Neural progenitor cell (in vitro differentiated cells): ENCODE data around the gene DCTN4. TPM values are rescaled to one million over a fixed set of nuclear protein-coding genes. Genes with fewer than 3 reads are reported as not detected.

ENCODE experiments used
- DNase-seq: peaks from one replicate; pipeline ENCODE4 v3.0.0-alpha.2; 2016; ENCODE audit warnings: low spot score
- H2AFZ ChIP-seq: fragments of 200-600 bp; sonication (generic); replicated peaks from 2 replicates; pipeline ENCODE4 v1.6.1; 2016; ENCODE audit warnings: antibody characterized with exemption
- H3F3A ChIP-seq: fragments of 200-600 bp; sonication (generic); 2 replicates; pipeline ENCODE4 v1.6.1; 2016; ENCODE audit warnings: antibody characterized with exemption, low read depth
- H3K27ac ChIP-seq: fragments of 200-600 bp; sonication (generic); 2 replicates; pipeline ENCODE4 v1.5.1; 2016; ENCODE audit warnings: mild to moderate bottlenecking
- H3K27me3 ChIP-seq: fragments of 200-600 bp; sonication (generic); 2 replicates; pipeline ENCODE4 v1.6.1; 2016; ENCODE audit warnings: mild to moderate bottlenecking, moderate library complexity
- H3K36me3 ChIP-seq: fragments of 200-600 bp; sonication (generic); 2 replicates; pipeline ENCODE4 v1.5.1; 2016
- H3K4me1 ChIP-seq: fragments of 200-600 bp; sonication (generic); 2 replicates; pipeline ENCODE4 v1.6.1; 2016; ENCODE audit warnings: mixed run types
- H3K4me2 ChIP-seq: fragments of 200-600 bp; sonication (generic); 2 replicates; pipeline ENCODE4 v1.6.1; 2016
- H3K4me3 ChIP-seq: fragments of 200-600 bp; sonication (generic); 2 replicates; pipeline ENCODE4 v1.5.1; 2016
- H3K79me2 ChIP-seq: fragments of 200-600 bp; sonication (generic); 2 replicates; pipeline ENCODE4 v1.6.1; 2016; ENCODE audit warnings: low read depth
- H3K9ac ChIP-seq: fragments of 200-600 bp; sonication (generic); 2 replicates; pipeline ENCODE4 v1.6.1; 2016
- H3K9me3 ChIP-seq: fragments of 200-600 bp; sonication (generic); 2 replicates; pipeline ENCODE4 v1.5.1; 2016; ENCODE audit warnings: low read depth
- H4K20me1 ChIP-seq: fragments of 200-600 bp; sonication (generic); 2 replicates; pipeline ENCODE4 v1.6.1; 2016; ENCODE audit warnings: low read depth
- H3K27ac Mint-ChIP-seq: 3 replicates; pipeline ENCODE4 v1.8.0; 2021; ENCODE audit warnings: mixed read lengths
- H3K27me3 Mint-ChIP-seq: 2 replicates; pipeline ENCODE4 v1.8.0; 2022; ENCODE audit warnings: low read depth, mild to moderate bottlenecking, inconsistent platforms, moderate library complexity, mixed read lengths; ENCODE audit not compliant: insufficient read depth
- H3K36me3 Mint-ChIP-seq: 3 replicates; pipeline ENCODE4 v1.8.0; 2021; ENCODE audit warnings: mixed read lengths
- H3K4me1 Mint-ChIP-seq: 3 replicates; pipeline ENCODE4 v1.8.0; 2021; ENCODE audit warnings: mixed read lengths
- H3K4me3 Mint-ChIP-seq: 3 replicates; pipeline ENCODE4 v1.8.0; 2021; ENCODE audit warnings: mild to moderate bottlenecking, moderate library complexity, mixed read lengths
- H3K9me3 Mint-ChIP-seq: 3 replicates; pipeline ENCODE4 v1.8.0; 2020; ENCODE audit warnings: mixed read lengths
- EZH2 ChIP-seq: fragments of 200-600 bp; sonication (generic); IDR thresholded peaks from 2 replicates; pipeline ENCODE4 v1.6.1; 2017; ENCODE audit warnings: antibody characterized with exemption, mild to moderate bottlenecking, moderate library complexity
- EZH2phosphoT487 ChIP-seq: fragments of 200-600 bp; sonication (generic); IDR thresholded peaks from 2 replicates; pipeline ENCODE4 v1.6.1; 2017; ENCODE audit warnings: antibody characterized with exemption
- total RNA-seq: library from RNA; depleted of rRNA; stranded (reverse); fragments of >200 nt; gene quantifications from 2 replicates; pipeline ENCODE4 v1.2.3, GENCODE V29; 2015; ENCODE audit warnings: low replicate concordance
- TF ChIP-seq, protein P1 (sequence below): fragments of 200-600 bp; sonication (generic); IDR thresholded peaks from 2 replicates; pipeline ENCODE4 v1.5.1; 2017; ENCODE audit warnings: antibody characterized with exemption, mild to moderate bottlenecking

DCTN4 gene
- total RNA-seq, 1 donor from 2014 or later: 65.8 TPM

DNA sequence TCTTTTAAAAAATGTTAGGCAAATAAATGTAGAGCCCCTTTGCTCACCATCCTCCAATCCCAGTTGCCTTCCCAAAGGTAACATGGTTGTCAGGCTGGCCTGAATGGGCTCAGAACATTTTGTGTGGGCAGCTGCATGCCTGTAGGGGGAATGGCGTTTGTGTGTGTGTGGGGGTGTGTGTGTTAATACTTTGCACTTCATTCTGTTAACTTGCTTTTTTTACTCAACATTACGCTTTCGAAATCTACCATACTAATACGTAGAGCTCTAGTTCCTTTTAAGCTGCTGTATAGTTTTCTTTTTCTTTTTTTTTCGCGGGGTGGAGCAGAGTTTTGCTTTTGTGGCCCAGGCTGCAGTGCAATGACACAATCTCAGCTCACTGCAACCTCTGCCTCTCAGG is 83.7 kb downstream of the DCTN4 start:
- Mint-ChIP-seq H3K27ac (no peak overlapping the region), H3K4me1 (peaks cover 13% of the 10 kb centered on the region), H3K36me3 (no peaks in the 10 kb centered on the region), H3K4me3 (no peak overlapping the region), H3K27me3 (peaks cover 21% of the 10 kb centered on the region), H3K9me3 (no peaks in the 10 kb centered on the region)
- Histone ChIP-seq H3K36me3 (no peaks in the 10 kb centered on the region), H3K9me3 (no peaks in the 10 kb centered on the region), H3K27me3 (peaks cover 32% of the 10 kb centered on the region), H3K4me1 (peaks cover 4% of the 10 kb centered on the region), H3F3A (peaks cover 14% of the 10 kb centered on the region), H3K4me3 (no peak overlapping the region), H3K79me2 (no peaks in the 10 kb centered on the region), H2AFZ (no peak overlapping the region), H3K4me2 (no peak overlapping the region), H4K20me1 (no peaks in the 10 kb centered on the region), H3K9ac (no peak overlapping the region), H3K27ac (no peak overlapping the region)
- no peak for DNase-seq
- TF ChIP-seq, protein P1, sequence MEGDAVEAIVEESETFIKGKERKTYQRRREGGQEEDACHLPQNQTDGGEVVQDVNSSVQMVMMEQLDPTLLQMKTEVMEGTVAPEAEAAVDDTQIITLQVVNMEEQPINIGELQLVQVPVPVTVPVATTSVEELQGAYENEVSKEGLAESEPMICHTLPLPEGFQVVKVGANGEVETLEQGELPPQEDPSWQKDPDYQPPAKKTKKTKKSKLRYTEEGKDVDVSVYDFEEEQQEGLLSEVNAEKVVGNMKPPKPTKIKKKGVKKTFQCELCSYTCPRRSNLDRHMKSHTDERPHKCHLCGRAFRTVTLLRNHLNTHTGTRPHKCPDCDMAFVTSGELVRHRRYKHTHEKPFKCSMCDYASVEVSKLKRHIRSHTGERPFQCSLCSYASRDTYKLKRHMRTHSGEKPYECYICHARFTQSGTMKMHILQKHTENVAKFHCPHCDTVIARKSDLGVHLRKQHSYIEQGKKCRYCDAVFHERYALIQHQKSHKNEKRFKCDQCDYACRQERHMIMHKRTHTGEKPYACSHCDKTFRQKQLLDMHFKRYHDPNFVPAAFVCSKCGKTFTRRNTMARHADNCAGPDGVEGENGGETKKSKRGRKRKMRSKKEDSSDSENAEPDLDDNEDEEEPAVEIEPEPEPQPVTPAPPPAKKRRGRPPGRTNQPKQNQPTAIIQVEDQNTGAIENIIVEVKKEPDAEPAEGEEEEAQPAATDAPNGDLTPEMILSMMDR: no peak
- no peak for TF ChIP-seq EZH2

DNA sequence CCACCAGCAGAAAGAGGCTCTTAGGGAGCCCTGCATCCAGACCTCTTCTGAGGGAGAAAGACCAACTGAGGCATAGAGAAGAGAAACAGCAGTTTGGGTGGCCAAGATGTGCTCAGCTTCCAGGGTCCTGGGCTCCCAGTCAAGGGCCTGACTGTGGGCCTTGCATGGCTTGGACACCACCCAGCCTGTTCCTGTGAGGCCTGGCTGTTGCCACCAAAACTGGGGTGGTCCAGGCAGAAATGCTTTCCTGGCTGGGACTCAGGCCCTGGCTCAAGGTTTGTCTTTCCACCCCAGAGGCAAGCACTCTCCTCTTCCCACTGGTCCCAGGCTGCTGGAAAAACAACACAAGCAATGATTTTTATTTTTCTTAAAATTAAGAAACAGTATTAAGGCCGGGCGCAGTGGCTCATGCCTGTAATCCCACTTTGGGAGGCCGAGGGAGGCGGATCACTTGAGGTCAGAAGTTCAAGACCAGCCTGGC is 84.4 kb downstream of the DCTN4 start:
- no peak for DNase-seq
- peaks cover 16% of the 10 kb centered on the region for H3F3A ChIP-seq
- no peaks in the 10 kb centered on the region for H3K79me2 ChIP-seq
- no peak overlapping the region for H3K27ac ChIP-seq
- Mint-ChIP-seq H3K27me3 (peaks cover 21% of the 10 kb centered on the region), H3K36me3 (no peaks in the 10 kb centered on the region), H3K4me1 (peaks cover 13% of the 10 kb centered on the region), H3K9me3 (peaks cover under 1% of the 10 kb centered on the region), H3K27ac (no peak overlapping the region), H3K4me3 (no peak overlapping the region)
- H4K20me1 ChIP-seq: no peaks in the 10 kb centered on the region
- H3K36me3 ChIP-seq: no peaks in the 10 kb centered on the region
- H3K4me3 ChIP-seq: no peak overlapping the region
- H3K9ac ChIP-seq: no peak overlapping the region
- H2AFZ ChIP-seq: no peak overlapping the region
- peaks cover 5% of the 10 kb centered on the region for H3K4me1 ChIP-seq
- TF ChIP-seq, protein P1: no peak
- no peak for TF ChIP-seq EZH2phosphoT487
- no peak for TF ChIP-seq EZH2
- no peak overlapping the region for H3K4me2 ChIP-seq
- H3K9me3 ChIP-seq: no peaks in the 10 kb centered on the region
- peaks cover 33% of the 10 kb centered on the region for H3K27me3 ChIP-seq

DNA sequence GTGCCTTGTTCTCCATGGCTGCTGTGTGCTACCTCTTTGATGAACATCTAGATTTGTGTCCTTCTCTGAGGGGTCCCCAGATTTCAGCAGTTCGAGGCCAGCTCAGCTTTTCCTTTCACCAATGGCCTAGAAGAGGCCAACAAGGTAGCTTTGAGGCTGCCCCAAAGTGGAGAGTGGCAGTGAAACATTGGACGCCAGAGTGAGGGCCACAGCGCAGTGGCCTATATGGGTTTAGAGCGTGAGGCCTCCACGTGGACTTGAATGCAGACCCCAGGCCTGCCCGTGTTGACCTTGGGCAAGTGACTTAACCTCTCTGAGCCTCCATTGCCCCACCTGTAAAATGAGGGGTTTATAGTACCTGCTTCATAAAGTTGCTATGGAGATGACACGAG is 85.9 kb downstream of the DCTN4 start:
- no peaks in the 10 kb centered on the region for H4K20me1 ChIP-seq
- H3K4me2 ChIP-seq: no peak overlapping the region
- H3K27ac Mint-ChIP-seq: no peak overlapping the region
- no peak overlapping the region for H3K27ac ChIP-seq
- H3K9me3 ChIP-seq: no peaks in the 10 kb centered on the region
- H2AFZ ChIP-seq: no peak overlapping the region
- H3K27me3 ChIP-seq: peaks cover 33% of the 10 kb centered on the region
- no peaks in the 10 kb centered on the region for H3K79me2 ChIP-seq
- DNase-seq: no peak
- no peaks in the 10 kb centered on the region for H3K36me3 Mint-ChIP-seq
- peaks cover 21% of the 10 kb centered on the region for H3K27me3 Mint-ChIP-seq
- H3K9me3 Mint-ChIP-seq: peaks cover 2% of the 10 kb centered on the region
- H3K4me1 Mint-ChIP-seq: peaks cover 13% of the 10 kb centered on the region
- H3K9ac ChIP-seq: no peak overlapping the region
- H3K4me3 Mint-ChIP-seq: peak overlapping the region; percentile 85
- H3K4me3 ChIP-seq: no peak overlapping the region
- TF ChIP-seq, protein P1: no peak
- TF ChIP-seq EZH2phosphoT487: no peak
- no peak for TF ChIP-seq EZH2
- peaks cover 16% of the 10 kb centered on the region for H3F3A ChIP-seq
- no peaks in the 10 kb centered on the region for H3K36me3 ChIP-seq
- peaks cover 5% of the 10 kb centered on the region for H3K4me1 ChIP-seq
